Ishikawa (cell line): ENCODE results near the gene STPG1.

Experiments used
- CEBPB ChIP-seq: IDR thresholded peaks from 2 replicates; pipeline ENCODE4 v1.6.1; 2012
- CREB1 ChIP-seq: IDR thresholded peaks from 2 replicates; pipeline ENCODE4 v1.6.1; 2012; ENCODE audit warnings: low read depth
- EGR1 ChIP-seq: IDR thresholded peaks from 2 replicates; pipeline ENCODE4 v1.6.1; 2012
- EP300 ChIP-seq: IDR thresholded peaks from 2 replicates; pipeline ENCODE4 v1.6.1; 2012; ENCODE audit warnings: borderline replicate concordance
- FOXM1 ChIP-seq: IDR thresholded peaks from 2 replicates; pipeline ENCODE4 v1.6.1; 2012; ENCODE audit warnings: low read depth, borderline replicate concordance
- MAX ChIP-seq: IDR thresholded peaks from 2 replicates; pipeline ENCODE4 v1.6.1; 2012
- NFIC ChIP-seq: IDR thresholded peaks from 2 replicates; pipeline ENCODE4 v1.6.1; 2012
- RAD21 ChIP-seq: IDR thresholded peaks from 2 replicates; pipeline ENCODE4 v1.6.1; 2012; ENCODE audit warnings: low read depth
- REST ChIP-seq: IDR thresholded peaks from 2 replicates; pipeline ENCODE4 v1.6.1; 2012; ENCODE audit warnings: low read depth, mild to moderate bottlenecking
- TAF1 ChIP-seq: IDR thresholded peaks from 2 replicates; pipeline ENCODE4 v1.6.1; 2012; ENCODE audit warnings: low read depth, mild to moderate bottlenecking
- TCF12 ChIP-seq: IDR thresholded peaks from 2 replicates; pipeline ENCODE4 v1.6.1; 2012; ENCODE audit warnings: low read depth
- TEAD4 ChIP-seq: IDR thresholded peaks from 2 replicates; pipeline ENCODE4 v1.6.1; 2012
- USF1 ChIP-seq: IDR thresholded peaks from 2 replicates; pipeline ENCODE4 v1.6.1; 2012
- YY1 ChIP-seq: IDR thresholded peaks from 2 replicates; pipeline ENCODE4 v1.6.1; 2012; ENCODE audit warnings: low read depth
- ZBTB7A ChIP-seq: IDR thresholded peaks from 2 replicates; pipeline ENCODE4 v1.6.1; 2012; ENCODE audit warnings: low read depth

Gene STPG1

GRCh38 chr1:24411963-24412362 lies 1.6 kb downstream of the STPG1 start:
- TF ChIP-seq CREB1, result no peak
- no peak for TF ChIP-seq NFIC
- TF ChIP-seq EP300, result no peak

GRCh38 chr1:24410750-24411149 lies 2.8 kb downstream of the STPG1 start:
- TF ChIP-seq EP300 (no peak), EGR1 (no peak), RAD21 (no peak), USF1 (no peak), CREB1 (no peak), CEBPB (no peak), MAX (no peak), TAF1 (no peak), REST (no peak), TCF12 (no peak), ZBTB7A (no peak), TEAD4 (no peak), NFIC (no peak)

GRCh38 chr1:24409535-24409934 lies 4.0 kb downstream of the STPG1 start:
- no peak for TF ChIP-seq ZBTB7A
- no peak for TF ChIP-seq FOXM1
- no peak for TF ChIP-seq RAD21
- TF ChIP-seq CEBPB, result no peak
- no peak for TF ChIP-seq REST
- no peak for TF ChIP-seq TAF1
- no peak for TF ChIP-seq TEAD4
- no peak for TF ChIP-seq CREB1

- TF ChIP-seq EP300 (no peak), REST (no peak), USF1 (no peak), TEAD4 (no peak), MAX (no peak), CREB1 (no peak), NFIC (no peak), RAD21 (no peak), TAF1 (no peak), YY1 (no peak), CEBPB (no peak), EGR1 (no peak), TCF12 (no peak), ZBTB7A (no peak), FOXM1 (no peak)
Observed at GRCh38 chr1:24406788-24407187, 6.8 kb downstream of the STPG1 start.

GRCh38 chr1:24403806-24404205 lies 9.8 kb downstream of the STPG1 start:
- TF ChIP-seq CEBPB, result no peak
- TF ChIP-seq ZBTB7A, result no peak
- no peak for TF ChIP-seq MAX
- no peak for TF ChIP-seq EGR1
- TF ChIP-seq CREB1, result no peak
- TF ChIP-seq USF1, result no peak
- no peak for TF ChIP-seq FOXM1
- no peak for TF ChIP-seq TCF12
- TF ChIP-seq TAF1, result no peak
- TF ChIP-seq YY1, result no peak
- no peak for TF ChIP-seq RAD21
- TF ChIP-seq TEAD4, result no peak
- no peak for TF ChIP-seq EP300
- no peak for TF ChIP-seq REST
